ENCODE results near the gene TFRC.

The TFRC gene

DNA sequence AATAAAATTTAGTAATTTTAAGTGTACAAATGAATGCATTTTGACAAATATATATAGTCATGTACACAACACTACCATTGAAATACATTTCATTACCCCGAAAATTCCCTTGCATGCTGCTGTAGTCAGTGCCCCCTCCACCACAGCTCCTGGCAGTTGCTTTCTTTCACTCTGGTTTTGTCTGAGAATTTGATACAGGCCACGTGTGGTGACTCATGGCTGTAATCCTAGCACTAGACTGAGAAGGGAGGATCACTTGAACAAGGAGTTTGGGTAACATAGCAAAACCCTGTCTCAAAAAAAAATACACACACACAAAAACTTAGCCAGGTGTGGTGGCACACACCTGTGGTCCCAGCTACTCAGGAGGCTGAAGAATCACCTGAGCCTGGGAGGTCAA is 65.4 kb downstream of the TFRC start:
- Histone ChIP-seq H3K9me3 (no peaks in the 10 kb centered on the region), H3K4me3 (no peak overlapping the region), H3K36me3 (no peaks in the 10 kb centered on the region), H3K27ac (no peak overlapping the region), H3K4me1 (no peaks in the 10 kb centered on the region), H3K27me3 (peaks cover 0 to 6% of the 10 kb centered on the region in 2 donors)
- intact Hi-C loops (cut with DNase I; ENCODE audit: low total_unique reads): no loop called here
- DNase-seq: no peak
- TF ChIP-seq, protein P1, sequence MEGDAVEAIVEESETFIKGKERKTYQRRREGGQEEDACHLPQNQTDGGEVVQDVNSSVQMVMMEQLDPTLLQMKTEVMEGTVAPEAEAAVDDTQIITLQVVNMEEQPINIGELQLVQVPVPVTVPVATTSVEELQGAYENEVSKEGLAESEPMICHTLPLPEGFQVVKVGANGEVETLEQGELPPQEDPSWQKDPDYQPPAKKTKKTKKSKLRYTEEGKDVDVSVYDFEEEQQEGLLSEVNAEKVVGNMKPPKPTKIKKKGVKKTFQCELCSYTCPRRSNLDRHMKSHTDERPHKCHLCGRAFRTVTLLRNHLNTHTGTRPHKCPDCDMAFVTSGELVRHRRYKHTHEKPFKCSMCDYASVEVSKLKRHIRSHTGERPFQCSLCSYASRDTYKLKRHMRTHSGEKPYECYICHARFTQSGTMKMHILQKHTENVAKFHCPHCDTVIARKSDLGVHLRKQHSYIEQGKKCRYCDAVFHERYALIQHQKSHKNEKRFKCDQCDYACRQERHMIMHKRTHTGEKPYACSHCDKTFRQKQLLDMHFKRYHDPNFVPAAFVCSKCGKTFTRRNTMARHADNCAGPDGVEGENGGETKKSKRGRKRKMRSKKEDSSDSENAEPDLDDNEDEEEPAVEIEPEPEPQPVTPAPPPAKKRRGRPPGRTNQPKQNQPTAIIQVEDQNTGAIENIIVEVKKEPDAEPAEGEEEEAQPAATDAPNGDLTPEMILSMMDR (IDR thresholded peaks at IDR 0.05): no peak

DNA sequence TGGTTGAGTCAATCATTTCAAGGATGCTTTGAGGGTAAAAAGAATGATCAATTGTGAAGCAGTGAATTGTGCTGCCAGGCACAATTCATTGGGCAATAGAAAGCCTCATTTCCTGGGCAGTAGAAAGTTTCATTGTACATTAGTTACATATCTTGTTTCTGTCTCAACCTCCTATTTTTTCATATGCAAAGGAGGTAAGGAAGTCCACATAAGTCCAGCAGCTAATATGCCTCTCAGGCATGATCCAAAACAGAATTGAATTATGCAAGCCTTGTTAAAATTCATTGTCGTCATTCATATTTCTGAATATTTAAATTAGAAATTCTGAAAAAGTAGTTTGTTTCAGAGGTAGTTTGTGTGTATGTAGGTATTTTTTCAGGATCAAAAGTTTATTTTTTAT is 65.8 kb downstream of the TFRC start:
- DNase-seq: no peak
- peaks cover 0 to 6% of the 10 kb centered on the region in 2 donors for H3K27me3 ChIP-seq
- intact Hi-C loops (cut with DNase I; ENCODE audit: low total_unique reads): no loop called here
- no peaks in the 10 kb centered on the region for H3K4me1 ChIP-seq
- H3K4me3 ChIP-seq: no peak overlapping the region
- no peak overlapping the region for H3K27ac ChIP-seq
- no peaks in the 10 kb centered on the region for H3K36me3 ChIP-seq
- H3K9me3 ChIP-seq: no peaks in the 10 kb centered on the region
- TF ChIP-seq, protein P1 (IDR thresholded peaks at IDR 0.05): no peak

DNA sequence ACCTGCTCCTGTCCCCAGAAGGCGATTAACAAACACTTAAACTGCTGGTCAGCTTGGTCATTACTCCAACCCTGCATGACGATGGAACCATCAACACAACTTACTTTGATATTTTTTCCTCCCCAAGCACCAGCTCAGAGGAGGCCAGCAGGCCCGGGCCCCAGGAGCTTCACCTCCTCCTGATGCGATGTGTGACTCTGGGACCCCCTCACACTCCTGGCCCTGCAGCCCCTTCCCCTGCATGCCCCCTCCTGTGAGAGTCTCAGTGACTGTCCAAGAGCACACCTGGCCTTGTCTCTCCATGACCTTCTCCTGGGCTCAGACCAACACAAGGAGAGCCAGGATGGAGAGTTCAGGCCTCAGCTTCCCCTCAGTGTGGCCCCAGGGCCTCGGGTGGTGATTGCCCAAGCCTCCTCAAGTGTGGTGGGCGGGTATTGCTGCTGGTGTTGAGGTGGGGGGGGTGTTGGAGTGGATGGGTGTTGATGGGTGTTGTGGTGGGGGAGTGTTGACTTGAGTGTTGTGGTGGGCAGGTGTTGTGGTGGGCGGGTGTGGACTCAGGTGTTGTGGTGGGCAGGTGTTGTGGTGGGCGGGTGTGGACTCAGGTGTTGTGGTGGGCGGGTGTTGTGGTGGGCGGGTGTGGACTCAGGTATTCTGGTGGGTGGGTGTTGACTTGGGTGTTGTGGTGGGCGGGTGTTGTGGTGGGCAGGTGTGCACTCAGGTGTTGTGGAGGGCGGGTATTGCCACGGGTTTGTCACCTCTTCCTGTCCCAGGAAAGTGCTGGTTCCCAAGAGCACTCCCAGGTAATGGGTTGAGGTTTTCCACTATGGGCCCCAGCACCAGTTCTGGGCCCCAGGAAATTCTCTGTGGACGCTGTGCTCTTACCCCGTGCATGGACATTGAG is 68.1 kb downstream of the TFRC start:
- Histone ChIP-seq H3K9me3 (no peaks in the 10 kb centered on the region), H3K27me3 (peaks cover 0 to 14% of the 10 kb centered on the region in 2 donors), H3K4me3 (no peak overlapping the region), H3K36me3 (no peaks in the 10 kb centered on the region), H3K4me1 (no peaks in the 10 kb centered on the region), H3K27ac (no peak overlapping the region)
- TF ChIP-seq, protein P1 (IDR thresholded peaks at IDR 0.05): no peak
- intact Hi-C loops (cut with DNase I; ENCODE audit: low total_unique reads): no loop called here
- no peak for DNase-seq

DNA sequence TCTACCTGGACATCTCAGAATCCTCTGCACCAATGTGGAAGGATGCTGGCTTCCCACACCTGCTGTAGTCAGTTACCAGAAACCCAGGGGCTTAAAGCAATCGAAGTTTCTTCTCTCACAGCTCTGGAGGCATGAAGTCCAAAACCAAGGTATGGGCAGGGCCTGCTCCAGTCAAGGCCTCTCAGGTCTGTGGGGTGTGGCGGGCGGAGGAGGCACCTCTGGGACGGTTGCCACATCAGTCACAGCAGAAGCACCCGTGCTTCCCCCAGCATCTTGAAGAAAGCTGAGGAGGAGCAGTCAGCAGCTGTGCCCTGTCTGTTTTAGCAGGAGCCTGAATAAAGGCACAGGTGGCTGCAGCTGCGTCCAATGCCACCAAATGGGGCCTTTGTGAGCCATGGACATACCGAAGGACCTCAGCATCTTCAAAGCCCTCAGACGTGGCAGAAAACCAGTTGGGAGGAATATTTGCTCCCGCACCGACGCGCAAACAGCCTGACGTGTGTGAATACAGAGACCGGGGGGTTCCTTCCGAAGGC is 68.9 kb downstream of the TFRC start:
- Histone ChIP-seq H3K4me1 (no peaks in the 10 kb centered on the region), H3K27ac (no peak overlapping the region), H3K27me3 (peaks cover 0 to 19% of the 10 kb centered on the region in 2 donors), H3K4me3 (no peak overlapping the region), H3K36me3 (no peaks in the 10 kb centered on the region), H3K9me3 (no peaks in the 10 kb centered on the region)
- DNase-seq: no peak
- intact Hi-C loops (cut with DNase I; ENCODE audit: low total_unique reads): no loop called here
- TF ChIP-seq, protein P1 (IDR thresholded peaks at IDR 0.05): no peak

DNA sequence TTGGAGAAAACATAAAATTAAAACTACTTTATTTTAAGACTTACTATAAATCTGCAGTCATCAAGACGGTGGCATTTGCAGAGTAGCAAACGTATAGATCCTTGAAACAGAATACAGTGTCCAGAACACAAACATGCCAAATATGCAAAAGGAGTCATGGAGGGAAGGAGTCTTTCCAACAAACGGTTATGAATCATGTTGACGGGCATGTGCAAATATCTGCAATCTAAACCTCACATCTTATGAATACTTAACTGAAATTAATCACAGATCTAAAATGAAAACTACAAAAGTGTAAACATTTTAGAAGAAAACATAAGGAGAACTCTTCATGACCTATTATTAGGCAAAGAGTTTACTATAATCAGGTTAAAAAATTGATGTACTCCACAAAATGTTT is 69.4 kb downstream of the TFRC start:
- Histone ChIP-seq H3K27me3 (peaks cover 0 to 20% of the 10 kb centered on the region in 2 donors), H3K4me3 (no peak overlapping the region), H3K27ac (no peak overlapping the region), H3K4me1 (no peaks in the 10 kb centered on the region), H3K9me3 (no peaks in the 10 kb centered on the region), H3K36me3 (no peaks in the 10 kb centered on the region)
- TF ChIP-seq, protein P1 (IDR thresholded peaks at IDR 0.05): no peak
- intact Hi-C loops (cut with DNase I; ENCODE audit: low total_unique reads): no loop called here
- DNase-seq: no peak
